ENCODE data around the gene CDX2. TPM values are rescaled to one million over a fixed set of nuclear protein-coding genes. Genes with fewer than 3 reads are reported as not detected.

CDX2 gene
- total RNA-seq, 1 experiment from 2014 or later = 12.5 TPM

- TF ChIP-seq TCF7L2 (IDR thresholded peaks at IDR 0.05; ENCODE audit: borderline replicate concordance, extremely low read depth, insufficient read depth, insufficient read length) (no peak), SIN3A (IDR thresholded peaks at IDR 0.05; ENCODE audit: low read depth) (no peak), JUND (IDR thresholded peaks at IDR 0.05) (no peak), EGR1 (IDR thresholded peaks at IDR 0.05; ENCODE audit: low read depth) (no peak), ELF1 (IDR thresholded peaks at IDR 0.05; ENCODE audit: borderline replicate concordance, low read depth) (no peak), RAD21 (IDR thresholded peaks at IDR 0.05; ENCODE audit: low read depth) (no peak)
- TF ChIP-seq, protein P1, sequence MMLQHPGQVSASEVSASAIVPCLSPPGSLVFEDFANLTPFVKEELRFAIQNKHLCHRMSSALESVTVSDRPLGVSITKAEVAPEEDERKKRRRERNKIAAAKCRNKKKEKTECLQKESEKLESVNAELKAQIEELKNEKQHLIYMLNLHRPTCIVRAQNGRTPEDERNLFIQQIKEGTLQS (IDR thresholded peaks at IDR 0.05) = no peak
- no peak overlapping the region for H3K4me2 ChIP-seq (ENCODE audit: low read length)
- H3K9me3 ChIP-seq (ENCODE audit: control insufficient read depth in 1 of 2, insufficient read depth in 1 of 2, low read depth in 1 of 2, low read length in 2 of 2) = no peaks in the 10 kb centered on the region
- no peak overlapping the region for H3K4me3 ChIP-seq (replicated peaks in 1 of 2; ENCODE audit: low read depth in 1 of 2, low read length in 2 of 2)
- BruUV-seq (replicated peaks) = no TSS peak
- no peak for ATAC-seq
- no peaks in the 10 kb centered on the region for H3K36me3 ChIP-seq (ENCODE audit: control insufficient read depth in 1 of 2, insufficient read depth in 2 of 2, low read length in 2 of 2)
- DNase-seq (ENCODE audit: low read depth, low spot score) = no peak
- H3K9ac ChIP-seq (ENCODE audit: low read length) = no peak overlapping the region
- RAD21 ChIA-PET (ENCODE audit: low non-redundant PET in 1 of 2, low total read pairs in 2 of 2, uncharacterized antibody in 2 of 2, unreplicated experiment in 2 of 2) = no interaction called here
- H3K27me3 ChIP-seq (ENCODE audit: insufficient read depth, low read length) = no peaks in the 10 kb centered on the region
- no peaks in the 10 kb centered on the region for H3K9me2 ChIP-seq (ENCODE audit: insufficient read depth)
- no peaks in the 10 kb centered on the region for H4K20me1 ChIP-seq (ENCODE audit: insufficient read depth)
- no peak overlapping the region for H2AFZ ChIP-seq (ENCODE audit: low read depth, low read length, poor library complexity, severe bottlenecking)
- peaks cover 5 to 20% of the 10 kb centered on the region in 2 experiments; a peak in 3 of 4 replicates for H3K4me1 ChIP-seq (ENCODE audit: control insufficient read depth in 1 of 2, insufficient read depth in 2 of 2, low read length in 2 of 2)
- intact Hi-C loops (cut with micrococcal nuclease) = no loop called here
- POLR2A ChIA-PET = no interaction called here
- no peak overlapping the region for H3K27ac ChIP-seq (ENCODE audit: low read depth, low read length)
- no peaks in the 10 kb centered on the region for H3K79me2 ChIP-seq (ENCODE audit: insufficient read depth, low read length)
- CTCF ChIA-PET = no interaction called here
These were observed 46.1 kb downstream of the CDX2 start for GRCh38 chr13:27922883-27923612.

GRCh38 chr13:27921961-27922882 is 46.9 kb downstream of the CDX2 start:
- no peaks in the 10 kb centered on the region for H3K9me3 ChIP-seq (ENCODE audit: control insufficient read depth in 1 of 2, insufficient read depth in 1 of 2, low read depth in 1 of 2, low read length in 2 of 2)
- BruUV-seq (replicated peaks) = no TSS peak
- H3K4me1 ChIP-seq (ENCODE audit: control insufficient read depth in 1 of 2, insufficient read depth in 2 of 2, low read length in 2 of 2) = peaks cover 5 to 20% of the 10 kb centered on the region in 2 experiments; a peak in 3 of 4 replicates
- DNase-seq (ENCODE audit: low read depth, low spot score) (no peak), ATAC-seq (no peak)
- H3K27me3 ChIP-seq (ENCODE audit: insufficient read depth, low read length) = no peaks in the 10 kb centered on the region
- ChIA-PET POLR2A (no interaction called here), CTCF (no interaction called here), RAD21 (ENCODE audit: low non-redundant PET in 1 of 2, low total read pairs in 2 of 2, uncharacterized antibody in 2 of 2, unreplicated experiment in 2 of 2) (no interaction called here)
- no peak overlapping the region for H3K9ac ChIP-seq (ENCODE audit: low read length)
- no peak overlapping the region for H3K27ac ChIP-seq (ENCODE audit: low read depth, low read length)
- H3K9me2 ChIP-seq (ENCODE audit: insufficient read depth) = no peaks in the 10 kb centered on the region
- H3K36me3 ChIP-seq (ENCODE audit: control insufficient read depth in 1 of 2, insufficient read depth in 2 of 2, low read length in 2 of 2) = no peaks in the 10 kb centered on the region
- intact Hi-C loops (cut with micrococcal nuclease) = no loop called here
- no peaks in the 10 kb centered on the region for H4K20me1 ChIP-seq (ENCODE audit: insufficient read depth)
- H2AFZ ChIP-seq (ENCODE audit: low read depth, low read length, poor library complexity, severe bottlenecking) = no peak overlapping the region
- no peak overlapping the region for H3K4me2 ChIP-seq (ENCODE audit: low read length)
- no peaks in the 10 kb centered on the region for H3K79me2 ChIP-seq (ENCODE audit: insufficient read depth, low read length)
- no peak for TF ChIP-seq TCF7L2 (IDR thresholded peaks at IDR 0.05; ENCODE audit: borderline replicate concordance, extremely low read depth, insufficient read depth, insufficient read length)
- no peak for TF ChIP-seq SP1 (IDR thresholded peaks at IDR 0.05; ENCODE audit: low read depth)
- no peak overlapping the region for H3K4me3 ChIP-seq (replicated peaks in 1 of 2; ENCODE audit: low read depth in 1 of 2, low read length in 2 of 2)

All from HCT116 (cell line).